ENCODE measurements around the gene C1S.

The C1S gene

GRCh38 chr12:7017870-7018349 is 42.6 kb upstream of the C1S start:
- H3K27ac ChIP-seq, result peak overlapping the region; percentile 68
- peak; percentile 4 for DNase-seq

GRCh38 chr12:7018350-7019042 is 42.0 kb upstream of the C1S start, which contains the start of gene LPCAT3:
Gene LPCAT3 (minus strand): TSS chr12:7018476. CDS start chr12:7018424, 52 bp downstream.
- peak; percentile 93 for DNase-seq
- peak; percentile 83 for TF ChIP-seq CTCF (IDR thresholded peaks at IDR 0.05; ENCODE audit: low read depth, low read length, missing control alignments)
- Histone ChIP-seq H3K4me3 (ENCODE audit: low read depth, low read length) (peak within 1 kb of the TSS; percentile 88), H3K36me3 (replicated peaks) (no peaks in the 10 kb centered on the region), H3K27ac (peak within 1 kb of the TSS; percentile 68), H3K27me3 (replicated peaks) (no peaks in the 10 kb centered on the region)
- in situ Hi-C loops (cut with HindIII; ENCODE audit: low pct_ligation_motif_present, low sequenced_read_pairs), result no loop called here

More at GRCh38 chr12:7017870-7018349, 42.6 kb upstream of the C1S start:
- H3K36me3 ChIP-seq (replicated peaks), result no peaks in the 10 kb centered on the region
- TF ChIP-seq CTCF (IDR thresholded peaks at IDR 0.05; ENCODE audit: low read depth, low read length, missing control alignments), result no peak
- in situ Hi-C loops (cut with HindIII; ENCODE audit: low pct_ligation_motif_present, low sequenced_read_pairs), result no loop called here
- H3K4me3 ChIP-seq (ENCODE audit: low read depth, low read length), result peak overlapping the region; percentile 88
- no peaks in the 10 kb centered on the region for H3K27me3 ChIP-seq (replicated peaks)

GRCh38 chr12:7019043-7019569 is 41.4 kb upstream of the C1S start:
- H3K27ac ChIP-seq, result no peak overlapping the region
- no peak for DNase-seq
- in situ Hi-C loops (cut with HindIII; ENCODE audit: low pct_ligation_motif_present, low sequenced_read_pairs), result no loop called here

GRCh38 chr12:7021956-7022355 is 38.6 kb upstream of the C1S start:
- DNase-seq, result no peak
- no peaks in the 10 kb centered on the region for H3K27me3 ChIP-seq (replicated peaks)
- H3K4me3 ChIP-seq (ENCODE audit: low read depth, low read length), result no peak overlapping the region
- no peaks in the 10 kb centered on the region for H3K36me3 ChIP-seq (replicated peaks)
- no peak for TF ChIP-seq CTCF (IDR thresholded peaks at IDR 0.05; ENCODE audit: low read depth, low read length, missing control alignments)
- no peak overlapping the region for H3K27ac ChIP-seq
- in situ Hi-C loops (cut with HindIII; ENCODE audit: low pct_ligation_motif_present, low sequenced_read_pairs), result no loop called here

More at GRCh38 chr12:7019043-7019569, 41.4 kb upstream of the C1S start:
- no peak for TF ChIP-seq CTCF (IDR thresholded peaks at IDR 0.05; ENCODE audit: low read depth, low read length, missing control alignments)
- Histone ChIP-seq H3K27me3 (replicated peaks) (no peaks in the 10 kb centered on the region), H3K36me3 (replicated peaks) (no peaks in the 10 kb centered on the region), H3K4me3 (ENCODE audit: low read depth, low read length) (peak overlapping the region; percentile 88)

GRCh38 chr12:7023114-7023513 is 37.4 kb upstream of the C1S start:
- no peak for DNase-seq
- in situ Hi-C loops (cut with HindIII; ENCODE audit: low pct_ligation_motif_present, low sequenced_read_pairs), result no loop called here

More at GRCh38 chr12:7023114-7023513, 37.4 kb upstream of the C1S start:
- no peak overlapping the region for H3K27ac ChIP-seq
- H3K4me3 ChIP-seq (ENCODE audit: low read depth, low read length), result no peak overlapping the region
- no peaks in the 10 kb centered on the region for H3K36me3 ChIP-seq (replicated peaks)
- no peaks in the 10 kb centered on the region for H3K27me3 ChIP-seq (replicated peaks)
- no peak for TF ChIP-seq CTCF (IDR thresholded peaks at IDR 0.05; ENCODE audit: low read depth, low read length, missing control alignments)
